CD14-positive monocyte (primary cell): ENCODE data around the gene MAPK12. TPM values are rescaled to one million over a fixed set of nuclear protein-coding genes. Genes with fewer than 3 reads are reported as not detected.

Source experiments
- DNase-seq, 3 donors: peaks; one replicate each; pipeline ENCODE4 v3.0.0-alpha.2; 2011 to 2022
- H2AFZ ChIP-seq: 2 replicates; pipeline ENCODE4 v1.6.0; 2012; ENCODE audit warnings: mild to moderate bottlenecking, low read depth, low read length, inconsistent platforms; ENCODE audit not compliant: insufficient read depth, poor library complexity, severe bottlenecking
- H3K27ac ChIP-seq, 2 donors: 1 replicate in 1 of 2; 2 replicates in 1 of 2; pipeline ENCODE4 v1.5.1; 2012 to 2013; ENCODE audit warnings: low read length in 2 of 2, control low read depth in 1 of 2, inconsistent platforms in 1 of 2, low read depth in 1 of 2, mild to moderate bottlenecking in 1 of 2
- H3K27me3 ChIP-seq, 2 donors: one replicate each; pipeline versions ENCODE4 v1.6.0 to v1.6.1; 2011 to 2013; ENCODE audit warnings: low read length in 2 of 2; ENCODE audit not compliant: control insufficient read depth in 2 of 2, insufficient read depth in 2 of 2
- H3K36me3 ChIP-seq, 2 donors: replicated peaks in 1 of 2; 1 replicate in 1 of 2; 2 replicates in 1 of 2; pipeline versions ENCODE4 v1.5.1 to v1.6.1; 2012 to 2013; ENCODE audit warnings: low read length in 2 of 2, control low read depth in 1 of 2, inconsistent platforms in 1 of 2, mild to moderate bottlenecking in 1 of 2; ENCODE audit not compliant: insufficient read depth in 2 of 2, control insufficient read depth in 1 of 2
- H3K4me1 ChIP-seq, 2 donors: 1 replicate in 1 of 2; 2 replicates in 1 of 2; pipeline versions ENCODE4 v1.5.1 to v1.6.1; 2012 to 2013; ENCODE audit warnings: low read length in 2 of 2, control low read depth in 1 of 2, inconsistent platforms in 1 of 2, mild to moderate bottlenecking in 1 of 2, moderate library complexity in 1 of 2; ENCODE audit not compliant: insufficient read depth in 2 of 2, control insufficient read depth in 1 of 2
- H3K4me2 ChIP-seq: replicated peaks from 2 replicates; pipeline ENCODE3; 2012; ENCODE audit warnings: low read length, moderate library complexity, mild to moderate bottlenecking; ENCODE audit not compliant: poor library complexity, severe bottlenecking; ENCODE audit errors: extremely low read depth
- H3K4me3 ChIP-seq, 3 experiments: fragments of 200-600 bp in 1 of 3; sonication (generic) in 1 of 3; replicated peaks in 1 of 3; 1 replicate in 2 of 3; 2 replicates in 1 of 3; pipeline ENCODE4 v1.5.1; 2011 to 2013; ENCODE audit warnings: low read length in 3 of 3, mild to moderate bottlenecking in 3 of 3, control low read depth in 2 of 3, low read depth in 2 of 3, inconsistent platforms in 1 of 3, moderate library complexity in 1 of 3
- H3K79me2 ChIP-seq: 2 replicates; pipeline ENCODE4 v1.6.0; 2012; ENCODE audit warnings: mild to moderate bottlenecking, control low read depth, inconsistent platforms, low read length, moderate library complexity; ENCODE audit not compliant: insufficient read depth
- H3K9ac ChIP-seq: 2 replicates; pipeline ENCODE4 v1.6.0; 2017; ENCODE audit warnings: low read length, mild to moderate bottlenecking; ENCODE audit not compliant: insufficient read depth, poor library complexity, severe bottlenecking
- H3K9me3 ChIP-seq, 2 donors: replicated peaks in 1 of 2; 1 replicate in 1 of 2; 2 replicates in 1 of 2; pipeline versions ENCODE4 v1.5.1 to v1.6.1; 2012 to 2013; ENCODE audit warnings: low read length in 2 of 2, control low read depth in 1 of 2; ENCODE audit not compliant: control insufficient read depth in 1 of 2, insufficient read depth in 1 of 2
- H4K20me1 ChIP-seq: 2 replicates; pipeline ENCODE4 v1.6.0; 2012; ENCODE audit warnings: mild to moderate bottlenecking, low read length, control low read depth, moderate library complexity; ENCODE audit not compliant: insufficient read depth
- H3K27ac Mint-ChIP-seq, 7 donors: one replicate each; pipeline ENCODE4 v1.8.0; 2020; ENCODE audit warnings: mild to moderate bottlenecking in 7 of 7, mixed read lengths in 7 of 7, moderate library complexity in 6 of 7, inconsistent platforms in 2 of 7
- H3K27me3 Mint-ChIP-seq, 3 donors: one replicate each; pipeline ENCODE4 v1.8.0; 2021 to 2022; ENCODE audit warnings: low read depth in 3 of 3, mild to moderate bottlenecking in 3 of 3, mixed read lengths in 3 of 3, moderate library complexity in 3 of 3, inconsistent platforms in 1 of 3
- H3K36me3 Mint-ChIP-seq, 2 donors: one replicate each; pipeline ENCODE4 v1.8.0; 2020; ENCODE audit warnings: mixed read lengths in 2 of 2, inconsistent platforms in 1 of 2, mild to moderate bottlenecking in 1 of 2
- H3K4me1 Mint-ChIP-seq: one replicate; pipeline ENCODE4 v1.8.0; 2020; ENCODE audit warnings: mild to moderate bottlenecking, mixed read lengths
- H3K4me3 Mint-ChIP-seq, 2 donors: one replicate each; pipeline ENCODE4 v1.8.0; 2020; ENCODE audit warnings: mild to moderate bottlenecking in 2 of 2, mixed read lengths in 2 of 2, moderate library complexity in 1 of 2
- H3K9me3 Mint-ChIP-seq, 7 donors: one replicate each; pipeline ENCODE4 v1.8.0; 2020 to 2022; ENCODE audit warnings: mixed read lengths in 7 of 7, mild to moderate bottlenecking in 6 of 7, moderate library complexity in 6 of 7, inconsistent platforms in 2 of 7
- CTCF ChIP-seq: fragments of 200-600 bp; IDR thresholded peaks from one replicate; pipeline ENCODE4 v1.8.0; 2022; ENCODE audit warnings: antibody characterized with exemption, mild to moderate bottlenecking
- WGBS: methylation state at CpG from one replicate; pipeline ENCODE4 v1.1.5; 2013; ENCODE audit warnings: missing lambda C conversion rate; ENCODE audit not compliant: insufficient coverage; 5-methylcytosine and 5-hydroxymethylcytosine counted together
- intact Hi-C, 2 donors: fragments of 100-400 bp; cut with micrococcal nuclease; formaldehyde crosslinking; loops; one replicate each; pipeline versions ENCODE4 v1.15.0 to v1.15.1; 2023
- polyA plus RNA-seq, 3 donors: library from polyadenylated mRNA; depleted of rRNA in 1 of 3; unstranded in 2 of 3; stranded (reverse) in 1 of 3; fragments of 300-500 nt in 2 of 3; fragments of >200 nt in 1 of 3; fragmentation: Illumina TruSeq in 2 of 3; gene quantifications; 1 replicate in 2 of 3; 2 replicates in 1 of 3; pipeline ENCODE4 v1.2.3, GENCODE V29; 2012 to 2021

Gene MAPK12
- polyA plus RNA-seq, 3 donors: 0.06 to 3.2 (median 0.13) TPM

GRCh38 chr22:50207383-50208140 lies 53.9 kb downstream of the MAPK12 start:
- TF ChIP-seq CTCF: no peak
- Histone ChIP-seq H2AFZ (no peak overlapping the region), H3K9me3 (no peaks in the 10 kb centered on the region), H3K4me3 (no peak overlapping the region), H3K27me3 (no peaks in the 10 kb centered on the region), H3K9ac (no peak overlapping the region), H3K79me2 (peaks cover 74% of the 10 kb centered on the region), H3K4me1 (peaks cover 46 to 57% of the 10 kb centered on the region in 2 donors), H3K4me2 (no peak overlapping the region), H3K27ac (peak overlapping the region; percentile 9 to 50), H4K20me1 (peaks cover 80% of the 10 kb centered on the region), H3K36me3 (peaks cover 48 to 60% of the 10 kb centered on the region in 2 donors)
- Mint-ChIP-seq H3K36me3 (peaks cover 62 to 71% of the 10 kb centered on the region in 2 donors), H3K27me3 (no peaks in the 10 kb centered on the region), H3K4me1 (peaks cover 49% of the 10 kb centered on the region), H3K4me3 (peak overlapping the region; percentile 34 to 60), H3K9me3 (peaks cover 0 to 3% (median 0%) of the 10 kb centered on the region in 7 donors), H3K27ac (peak overlapping the region in 6 of 7 donors; percentile 23 to 92 (median 78))
- intact Hi-C loops: loop anchor here in 1 of 2 donors (5.0 to 10.0 kb wide), 2 partner anchors 35 to 283 kb away; partner anchors contain the start of gene PANX2
- DNase-seq: peak in 1 of 3 donors; percentile 39
- 53% methylated on average over 16 of the region's 23 CpGs for WGBS

- H3K27me3 ChIP-seq: no peaks in the 10 kb centered on the region
- peak overlapping the region in 1 of 2 donors; percentile 50 for H3K27ac ChIP-seq
- TF ChIP-seq CTCF: peak; percentile 58
- no peak overlapping the region for H3K4me3 Mint-ChIP-seq
- H2AFZ ChIP-seq: no peak overlapping the region
- intact Hi-C loops: loop anchor here in 1 of 2 donors (5.0 to 10.0 kb wide), 2 partner anchors 34 to 282 kb away; partner anchors contain the start of gene PANX2
- DNase-seq: no peak
- peaks cover 54 to 67% of the 10 kb centered on the region in 2 donors for H3K4me1 ChIP-seq
- H3K9me3 ChIP-seq: no peaks in the 10 kb centered on the region
- H3K9me3 Mint-ChIP-seq: peaks cover 0 to 3% (median 0%) of the 10 kb centered on the region in 7 donors
- H3K36me3 Mint-ChIP-seq: peaks cover 61 to 67% of the 10 kb centered on the region in 2 donors
- H3K36me3 ChIP-seq: peaks cover 42 to 51% of the 10 kb centered on the region in 2 donors
- H3K9ac ChIP-seq: no peak overlapping the region
- H4K20me1 ChIP-seq: peaks cover 80% of the 10 kb centered on the region
- WGBS: 83% methylated on average over 10 of the region's 10 CpGs
- H3K4me2 ChIP-seq: no peak overlapping the region
- H3K4me1 Mint-ChIP-seq: peaks cover 57% of the 10 kb centered on the region
- no peak overlapping the region for H3K4me3 ChIP-seq
- H3K79me2 ChIP-seq: peaks cover 76% of the 10 kb centered on the region
- H3K27ac Mint-ChIP-seq: peak overlapping the region in 5 of 7 donors; percentile 60 to 82 (median 67)
- peaks cover 0 to 2% (median 0%) of the 10 kb centered on the region in 3 donors for H3K27me3 Mint-ChIP-seq
These were observed 54.9 kb downstream of the MAPK12 start for GRCh38 chr22:50206599-50206998.
